Fibroblast of villous mesenchyme (primary cell): ENCODE data around the gene PRKD2. TPM values are rescaled to one million over a fixed set of nuclear protein-coding genes. Genes with fewer than 3 reads are reported as not detected.
A peak's percentile ranks its signal among the peaks of the same experiment; 100 is the strongest.

Experiments
- DNase-seq: peaks from one replicate; pipeline ENCODE4 v3.0.0-alpha.2; 2010; ENCODE audit warnings: low read depth
- H3K4me3 ChIP-seq: 2 replicates; pipeline ENCODE4 v1.5.1; 2011; ENCODE audit warnings: low read depth, mild to moderate bottlenecking, low read length
- total RNA-seq: library from RNA; depleted of rRNA; stranded (reverse); fragments of >200 nt; gene quantifications from 2 replicates; pipeline ENCODE4 v1.2.3, GENCODE V29; 2012
- TF ChIP-seq, protein P1 (sequence below): IDR thresholded peaks from 2 replicates; pipeline ENCODE4 v1.5.1; 2012; ENCODE audit warnings: low read depth, mild to moderate bottlenecking, low read length; ENCODE audit not compliant: insufficient read depth

PRKD2 gene
- total RNA-seq, 1 donor: 11.7 TPM

DNA sequence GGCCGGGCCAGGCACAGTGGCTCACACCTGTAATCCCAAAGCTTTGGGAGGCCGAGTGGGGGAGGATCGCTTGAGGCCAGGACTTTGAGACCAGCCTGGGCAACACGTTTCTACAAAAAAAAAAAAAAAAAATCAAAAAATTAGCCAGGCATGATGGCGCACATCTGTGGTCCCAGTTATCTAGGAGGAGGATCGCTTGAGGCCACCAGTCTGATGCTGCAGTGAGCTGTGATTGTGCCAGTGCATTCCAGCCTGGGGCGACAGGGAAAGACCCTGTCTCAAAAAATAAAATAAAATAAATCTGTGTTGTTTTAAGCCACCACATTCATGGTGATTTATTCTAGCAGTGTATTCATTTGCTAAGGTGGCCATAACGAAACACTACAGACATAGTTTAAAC lies 51.8 kb downstream of the PRKD2 start:
- DNase-seq: no peak
- H3K4me3 ChIP-seq: no peak overlapping the region
- TF ChIP-seq, protein P1, sequence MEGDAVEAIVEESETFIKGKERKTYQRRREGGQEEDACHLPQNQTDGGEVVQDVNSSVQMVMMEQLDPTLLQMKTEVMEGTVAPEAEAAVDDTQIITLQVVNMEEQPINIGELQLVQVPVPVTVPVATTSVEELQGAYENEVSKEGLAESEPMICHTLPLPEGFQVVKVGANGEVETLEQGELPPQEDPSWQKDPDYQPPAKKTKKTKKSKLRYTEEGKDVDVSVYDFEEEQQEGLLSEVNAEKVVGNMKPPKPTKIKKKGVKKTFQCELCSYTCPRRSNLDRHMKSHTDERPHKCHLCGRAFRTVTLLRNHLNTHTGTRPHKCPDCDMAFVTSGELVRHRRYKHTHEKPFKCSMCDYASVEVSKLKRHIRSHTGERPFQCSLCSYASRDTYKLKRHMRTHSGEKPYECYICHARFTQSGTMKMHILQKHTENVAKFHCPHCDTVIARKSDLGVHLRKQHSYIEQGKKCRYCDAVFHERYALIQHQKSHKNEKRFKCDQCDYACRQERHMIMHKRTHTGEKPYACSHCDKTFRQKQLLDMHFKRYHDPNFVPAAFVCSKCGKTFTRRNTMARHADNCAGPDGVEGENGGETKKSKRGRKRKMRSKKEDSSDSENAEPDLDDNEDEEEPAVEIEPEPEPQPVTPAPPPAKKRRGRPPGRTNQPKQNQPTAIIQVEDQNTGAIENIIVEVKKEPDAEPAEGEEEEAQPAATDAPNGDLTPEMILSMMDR: no peak

DNA sequence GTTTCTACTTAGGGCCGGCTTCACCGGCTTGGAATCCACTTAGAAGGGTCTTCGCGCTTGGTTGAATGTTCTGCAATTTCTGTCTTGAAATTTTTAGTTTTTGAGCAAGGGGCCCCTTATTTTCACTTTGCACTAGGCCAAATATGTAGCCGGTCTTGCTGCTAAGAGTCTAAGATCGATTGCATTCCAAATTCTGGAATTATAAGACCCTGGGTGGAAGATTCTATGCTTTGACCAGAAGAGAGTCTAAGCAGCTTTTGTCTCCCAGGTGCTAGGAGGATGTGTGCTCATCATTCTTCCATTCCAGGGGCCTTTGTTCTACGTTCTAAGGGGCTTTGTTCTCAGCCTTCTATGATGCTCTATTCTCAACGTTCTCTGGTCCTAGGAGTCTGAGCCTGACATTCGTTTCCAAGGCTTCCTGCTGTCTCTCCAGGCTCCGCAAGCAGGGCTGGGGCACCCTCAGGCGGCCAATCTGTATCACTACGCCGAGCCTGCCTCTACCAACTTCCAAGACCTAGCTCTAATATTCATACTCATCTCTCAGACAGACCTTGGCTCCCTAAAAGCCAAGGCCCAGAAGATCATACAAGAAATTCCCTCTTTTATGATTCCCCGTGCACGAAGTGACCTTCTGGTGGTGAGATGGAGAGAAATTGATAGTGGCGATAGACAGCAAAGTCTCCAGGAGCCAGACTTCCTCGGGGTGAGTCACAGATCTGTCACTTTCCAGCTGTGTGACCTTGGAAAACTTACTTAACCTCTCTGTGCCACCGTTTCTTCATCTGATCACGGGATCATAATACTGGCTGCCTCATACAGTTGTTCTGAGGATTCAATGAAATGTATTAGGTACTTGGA lies 55.0 kb downstream of the PRKD2 start:
- peak; percentile 91 for DNase-seq
- TF ChIP-seq, protein P1: peak; percentile 97
- H3K4me3 ChIP-seq: peak overlapping the region; percentile 56

DNA sequence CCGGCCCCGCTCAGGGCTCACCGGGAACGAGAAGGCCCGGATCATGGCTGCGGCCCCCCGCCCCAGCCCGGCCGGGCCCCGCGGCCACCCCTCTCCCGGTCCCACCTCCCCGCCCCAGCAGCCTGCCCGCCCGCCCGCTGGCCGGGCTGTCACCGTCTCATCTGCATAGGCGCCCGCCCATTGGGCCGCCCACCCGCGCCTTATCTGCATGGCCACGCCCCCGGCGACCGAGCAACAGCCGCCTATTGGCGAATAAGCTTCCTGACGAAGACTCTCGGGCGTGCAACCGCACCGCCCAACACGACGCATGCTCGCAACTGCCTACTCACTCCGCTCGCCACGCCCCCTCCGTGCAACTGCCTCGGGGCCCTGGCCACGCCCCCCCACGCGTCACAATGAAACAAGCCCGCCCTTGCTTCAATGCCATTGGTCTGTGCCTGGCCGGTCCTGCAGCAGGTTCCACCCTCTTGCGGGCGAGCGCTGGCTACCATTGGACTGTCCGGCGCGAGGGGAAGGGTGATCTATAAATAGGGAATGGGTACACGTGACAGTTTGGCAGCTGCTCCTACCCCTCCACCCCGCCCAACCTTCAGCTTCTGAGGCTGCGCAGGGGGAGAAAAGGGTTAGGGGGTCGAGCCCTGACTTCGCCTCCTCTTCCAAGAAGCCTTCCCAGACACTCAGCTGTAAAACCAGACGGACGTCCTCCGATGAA lies 55.7 kb downstream of the PRKD2 start, which contains the start of gene DACT3:
Gene DACT3 (minus strand): TSS at position 163 of the 712 bp plus-strand sequence. CDS start 118 bp downstream, at position 45.
- DNase-seq: peak; percentile 100
- TF ChIP-seq, protein P1: no peak
- H3K4me3 ChIP-seq: peak within 1 kb of the TSS; percentile 69

DNA sequence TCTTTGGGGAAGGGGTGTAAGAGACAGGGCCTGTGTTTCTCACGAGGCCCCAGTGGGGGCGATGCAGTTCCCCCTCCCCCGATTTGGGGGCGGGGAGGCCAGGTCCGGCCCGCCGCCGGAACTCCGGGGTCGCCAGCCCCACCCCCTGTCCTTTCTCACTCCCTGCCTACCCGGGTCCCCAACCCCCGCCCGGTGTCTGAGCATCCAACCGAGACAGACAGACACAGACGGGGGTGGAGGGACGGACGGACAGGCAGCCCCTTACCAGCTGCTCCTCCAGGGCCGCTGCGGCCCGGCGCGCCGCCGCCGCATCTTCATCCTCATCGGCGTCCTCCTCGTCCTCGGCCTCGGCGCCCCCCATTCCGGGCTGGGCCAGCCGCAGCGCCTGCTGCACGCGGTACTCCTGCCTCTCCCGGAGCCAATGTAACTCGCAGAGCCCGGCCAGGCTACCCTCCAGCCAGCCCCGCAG lies 56.3 kb downstream of the PRKD2 start:
- H3K4me3 ChIP-seq: peak overlapping the region; percentile 69
- no peak for DNase-seq
- TF ChIP-seq, protein P1: no peak

DNA sequence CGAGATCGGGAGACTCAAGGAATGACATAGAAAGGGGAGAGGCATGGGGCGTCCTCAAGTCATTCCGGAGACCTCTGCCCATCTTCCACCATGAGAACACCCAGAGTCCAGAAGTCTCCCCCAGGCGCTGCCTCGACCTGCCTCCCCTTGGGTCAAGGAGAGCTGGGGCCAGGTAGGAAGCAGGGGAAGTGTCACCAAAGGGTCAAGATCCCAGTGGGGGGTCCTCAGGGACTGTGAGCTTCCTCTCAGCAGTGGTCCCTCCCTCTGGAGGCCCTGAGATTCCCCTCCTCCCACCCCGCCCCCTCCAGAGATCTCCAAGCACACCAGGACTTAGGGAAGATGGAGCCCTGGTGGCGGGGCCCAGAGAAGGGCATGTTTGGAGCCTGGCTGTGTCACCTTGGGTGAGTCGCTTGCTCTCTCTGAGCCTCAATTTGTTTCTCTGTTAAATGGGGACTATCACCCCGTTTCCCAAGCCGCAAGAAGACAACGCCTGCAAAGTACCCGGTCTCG lies 56.9 kb downstream of the PRKD2 start:
- DNase-seq: no peak
- TF ChIP-seq, protein P1: no peak
- peak overlapping the region; percentile 69 for H3K4me3 ChIP-seq

DNA sequence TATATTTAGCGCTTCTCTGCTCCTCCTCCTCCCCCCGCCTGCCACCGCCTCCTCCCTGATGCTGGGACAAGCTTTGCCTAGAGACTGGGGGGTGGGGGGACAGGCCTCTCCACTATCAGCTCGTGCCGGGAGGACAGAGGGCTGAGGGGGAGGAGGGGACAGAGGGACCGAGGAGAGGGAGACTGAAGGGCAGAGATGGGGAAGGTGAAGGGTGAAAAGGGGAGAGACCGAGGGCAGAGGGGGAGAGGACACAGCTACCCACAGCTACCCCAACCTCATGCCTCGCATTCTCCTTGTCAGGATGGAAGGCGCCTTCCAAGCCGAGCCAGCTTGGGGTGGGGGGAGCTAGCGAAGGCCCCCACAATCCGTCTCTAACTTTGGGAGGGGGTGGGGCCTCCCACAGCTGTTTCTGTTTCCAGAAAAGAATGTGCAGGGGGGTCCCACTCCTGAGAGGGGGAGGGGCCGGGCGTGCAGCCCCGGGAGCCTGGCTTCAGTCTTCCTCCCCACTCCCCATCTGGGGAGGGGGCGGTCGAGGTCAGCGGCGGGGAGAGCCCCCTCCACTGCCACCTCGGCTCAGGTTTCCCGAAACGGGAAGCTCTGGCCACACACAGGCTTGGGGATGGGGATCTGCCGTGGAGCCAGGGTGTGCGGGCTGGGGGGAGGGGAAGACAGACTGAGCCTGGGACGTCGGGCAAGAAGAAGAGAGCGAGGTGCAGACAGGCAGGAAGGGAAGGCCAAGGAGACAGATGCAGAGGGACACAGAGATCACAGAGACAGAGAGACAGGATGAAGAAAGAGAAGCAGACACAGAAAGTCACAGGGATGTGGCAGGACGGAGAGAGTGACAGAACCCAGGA lies 57.5 kb downstream of the PRKD2 start:
- DNase-seq: peak; percentile 23
- TF ChIP-seq, protein P1: no peak
- H3K4me3 ChIP-seq: peak overlapping the region; percentile 69
